Measurements from ENCODE around the gene CALN1. TPM values are rescaled to one million over a fixed set of nuclear protein-coding genes. Genes with fewer than 3 reads are reported as not detected.

CALN1 gene
- total and polyA plus RNA-seq, 2 of the 8 experiments (the other 6 are each of a cell fraction or from before 2014, with no cell fraction given), result 6.4 to 15.2 TPM

- Histone ChIP-seq H4K5ac (ENCODE audit: insufficient read length, low read depth, low read length) (no peak overlapping the region), H3K79me2 (ENCODE audit: control insufficient read depth in 1 of 2, insufficient read depth in 2 of 2, low read length in 2 of 2) (no peaks in the 10 kb centered on the region), H3K56ac (replicated peaks; ENCODE audit: insufficient read length, low read depth, low read length) (no peak overlapping the region), H3K4me2 (ENCODE audit: insufficient read depth in 1 of 2, low read depth in 2 of 2, low read length in 2 of 2) (no peak overlapping the region), H3K23ac (ENCODE audit: insufficient read length) (no peak overlapping the region), H2BK15ac (ENCODE audit: low read length) (no peak overlapping the region), H3K4me3 (ENCODE audit: extremely low read depth in 1 of 4, insufficient read depth in 2 of 4, low read depth in 3 of 4, low read length in 4 of 4) (no peak overlapping the region), H4K91ac (replicated peaks; ENCODE audit: insufficient read length, low read length) (peak overlapping the region; percentile 58), H2BK12ac (ENCODE audit: low read depth, low read length) (peak overlapping the region; percentile 53; the same call in 1 of the 2 replicates), H2BK5ac (ENCODE audit: low read depth, low read length) (no peak overlapping the region), H3K4ac (replicated peaks; ENCODE audit: insufficient read length, low read depth, low read length) (no peak overlapping the region), H3K9me3 (ENCODE audit: insufficient read depth in 2 of 2, low read depth in 1 of 2, low read length in 1 of 2) (no peaks in the 10 kb centered on the region; a peak in 1 of 4 replicates), H3K18ac (ENCODE audit: extremely low read depth, low read length) (no peak overlapping the region), H3K14ac (ENCODE audit: insufficient read length) (no peak overlapping the region), H2AFZ (ENCODE audit: low read length) (0 out of 2 replicates have a peak overlapping the region, but pooled peaks have one; percentile 6), H3K27me3 (replicated peaks in 1 of 4; ENCODE audit: control insufficient read depth in 3 of 4, extremely low read depth in 1 of 4, insufficient read depth in 3 of 4, low read length in 3 of 4) (no peaks in the 10 kb centered on the region), H3K27ac (ENCODE audit: low read depth, low read length) (no peak overlapping the region), H2BK20ac (ENCODE audit: low read length) (peak overlapping the region; percentile 95), H4K8ac (ENCODE audit: extremely low read depth, insufficient read depth, low read length) (no peak overlapping the region), H3K9ac (replicated peaks in 1 of 4; ENCODE audit: extremely low read depth in 1 of 4, low read depth in 3 of 4, low read length in 3 of 4) (no peak overlapping the region), H4K20me1 (replicated peaks in 1 of 2; ENCODE audit: control insufficient read depth in 1 of 2, insufficient read depth in 2 of 2, low read length in 2 of 2) (no peaks in the 10 kb centered on the region), H2AK5ac (ENCODE audit: low read depth, low read length) (no peak overlapping the region), H2BK120ac (replicated peaks; ENCODE audit: low read depth, low read length) (peak overlapping the region; percentile 5), H3K36me3 (ENCODE audit: control insufficient read depth in 2 of 4, insufficient read depth in 4 of 4, low read length in 3 of 4) (no peaks in the 10 kb centered on the region), H3K4me1 (replicated peaks in 1 of 4; ENCODE audit: control insufficient read depth in 3 of 4, insufficient read depth in 4 of 4, low read length in 3 of 4) (peaks cover 7 to 13% (median 8%) of the 10 kb centered on the region in 4 experiments), H3K23me2 (ENCODE audit: low read depth, low read length) (no peaks in the 10 kb centered on the region), H3K79me1 (ENCODE audit: low read depth, low read length) (no peaks in the 10 kb centered on the region)
- 45% methylated on average over 7 of the region's 7 CpGs; no CpG with 5 or more reads in 1 of the 2 experiments for WGBS, 2 experiments (ENCODE audit: extremely low coverage in 1 of 2, insufficient coverage in 1 of 2, insufficient read length in 1 of 2, insufficient replicate concordance in 2 of 2, low coverage in 1 of 2, low lambda C conversion rate in 2 of 2, missing lambda C conversion rate in 1 of 2)
- DNase-seq (ENCODE audit: low read depth in 1 of 2, low spot score in 2 of 2) (peak; percentile 43 to 91), FAIRE-seq (peak; percentile 100)
- CTCF ChIA-PET (ENCODE audit: partially characterized antibody), result interaction anchor here (0.6 to 7.2 kb wide), 47 partner anchors 9 to 926 kb away, joined by 3 to 61 read pairs (median 4); no protein-coding TSS in a partner anchor
- POLR2A ChIA-PET (ENCODE audit: partially characterized antibody), result no interaction called here
- TF ChIP-seq POLR2A (IDR thresholded peaks at IDR 0.05; ENCODE audit: control extremely low read depth in 1 of 2, low read depth in 2 of 2, low read length in 2 of 2), result no peak
- no peak for TF ChIP-seq BRCA1 (IDR thresholded peaks at IDR 0.05; ENCODE audit: low read depth, low read length)
- TF ChIP-seq NRF1 (IDR thresholded peaks at IDR 0.05; ENCODE audit: low read depth, low read length), result no peak
- no peak for TF ChIP-seq SRF (IDR thresholded peaks at IDR 0.05; ENCODE audit: low read depth, low read length)
- TF ChIP-seq RNF2 (IDR thresholded peaks at IDR 0.05; ENCODE audit: borderline replicate concordance, low read depth, low read length, missing control alignments, poor library complexity, severe bottlenecking), result no peak
- TF ChIP-seq RAD21 (IDR thresholded peaks at IDR 0.05 in 1 of 2, conservative IDR thresholded peaks at IDR 0.05 in 1 of 2; ENCODE audit: low read depth in 2 of 2, low read length in 2 of 2), result peak; percentile 95 to 98
- TF ChIP-seq TCF12 (IDR thresholded peaks at IDR 0.05; ENCODE audit: low read depth, low read length), result no peak
- no peak for TF ChIP-seq HDAC2 (IDR thresholded peaks at IDR 0.05; ENCODE audit: borderline replicate concordance in 1 of 2, low read depth in 2 of 2, low read length in 2 of 2)
These were observed 676.1 kb downstream of the CALN1 start for GRCh38 chr7:71735961-71736556.

Measured in H1 (cell line).